Activated naive CD4-positive, alpha-beta T cell treated with anti-CD3 and anti-CD28 coated beads, Interleukin-2, amount 50 U/mL, for 24 hours (primary cell): ENCODE data around the gene CPED1.
"Not testable (repeated sequence)": the region's sequence is repeated elsewhere in the genome, so short reads cannot be mapped to it uniquely, and the experiment has no call there.

Experiments
- H3K27ac Mint-ChIP-seq: one replicate; pipeline ENCODE4 v1.8.0; 2021; ENCODE audit warnings: mild to moderate bottlenecking, mixed read lengths
- H3K27me3 Mint-ChIP-seq: one replicate; pipeline ENCODE4 v1.8.0; 2021; ENCODE audit warnings: mixed read lengths
- H3K36me3 Mint-ChIP-seq: one replicate; pipeline ENCODE4 v1.8.0; 2021; ENCODE audit warnings: mixed read lengths
- H3K4me1 Mint-ChIP-seq: one replicate; pipeline ENCODE4 v1.8.0; 2021; ENCODE audit warnings: mixed read lengths
- H3K4me3 Mint-ChIP-seq: one replicate; pipeline ENCODE4 v1.8.0; 2021; ENCODE audit warnings: mild to moderate bottlenecking, mixed read lengths
- H3K9me3 Mint-ChIP-seq: one replicate; pipeline ENCODE4 v1.8.0; 2021; ENCODE audit warnings: mixed read lengths

The CPED1 gene

GRCh38 chr7:121221108-121221507, 232.6 kb downstream of the CPED1 start:
- H3K9me3 Mint-ChIP-seq, H3K4me3 Mint-ChIP-seq, H3K27me3 Mint-ChIP-seq, H3K36me3 Mint-ChIP-seq, H3K27ac Mint-ChIP-seq, H3K4me1 Mint-ChIP-seq: not testable (repeated sequence)

GRCh38 chr7:121228779-121229178, 240.3 kb downstream of the CPED1 start:
- no peaks in the 10 kb centered on the region for H3K36me3 Mint-ChIP-seq
- no peak overlapping the region for H3K4me3 Mint-ChIP-seq
- no peaks in the 10 kb centered on the region for H3K9me3 Mint-ChIP-seq
- H3K4me1 Mint-ChIP-seq, result no peaks in the 10 kb centered on the region
- peaks cover 15% of the 10 kb centered on the region for H3K27me3 Mint-ChIP-seq
- no peak overlapping the region for H3K27ac Mint-ChIP-seq

- H3K9me3 Mint-ChIP-seq, result no peaks in the 10 kb centered on the region
- H3K27me3 Mint-ChIP-seq, result peaks cover 7% of the 10 kb centered on the region
- H3K4me1 Mint-ChIP-seq, result no peaks in the 10 kb centered on the region
- H3K27ac Mint-ChIP-seq, result no peak overlapping the region
- H3K4me3 Mint-ChIP-seq, result no peak overlapping the region
- H3K36me3 Mint-ChIP-seq, result no peaks in the 10 kb centered on the region
These were observed 246.7 kb downstream of the CPED1 start for GRCh38 chr7:121235201-121235600.

GRCh38 chr7:121237601-121238000, 249.1 kb downstream of the CPED1 start:
- no peaks in the 10 kb centered on the region for H3K4me1 Mint-ChIP-seq
- H3K27ac Mint-ChIP-seq, result no peak overlapping the region
- no peak overlapping the region for H3K4me3 Mint-ChIP-seq
- H3K9me3 Mint-ChIP-seq, result no peaks in the 10 kb centered on the region
- H3K27me3 Mint-ChIP-seq, result peaks cover 2% of the 10 kb centered on the region
- no peaks in the 10 kb centered on the region for H3K36me3 Mint-ChIP-seq

- H3K27ac Mint-ChIP-seq, result no peak overlapping the region
- no peaks in the 10 kb centered on the region for H3K36me3 Mint-ChIP-seq
- H3K27me3 Mint-ChIP-seq, result peaks cover 6% of the 10 kb centered on the region
- H3K4me3 Mint-ChIP-seq, result no peak overlapping the region
- H3K4me1 Mint-ChIP-seq, result no peaks in the 10 kb centered on the region
- H3K9me3 Mint-ChIP-seq, result peaks cover 13% of the 10 kb centered on the region
These were observed 255.8 kb downstream of the CPED1 start for GRCh38 chr7:121244120-121244870.

- not testable (repeated sequence) for H3K36me3 Mint-ChIP-seq, H3K27ac Mint-ChIP-seq, H3K4me3 Mint-ChIP-seq, H3K27me3 Mint-ChIP-seq, H3K4me1 Mint-ChIP-seq
- H3K9me3 Mint-ChIP-seq, result peaks cover 13% of the 10 kb centered on the region
These were observed 262.9 kb downstream of the CPED1 start for GRCh38 chr7:121251367-121251766.

- H3K27me3 Mint-ChIP-seq, H3K4me1 Mint-ChIP-seq, H3K4me3 Mint-ChIP-seq, H3K36me3 Mint-ChIP-seq, H3K9me3 Mint-ChIP-seq, H3K27ac Mint-ChIP-seq: not testable (repeated sequence)
These were observed 264.2 kb downstream of the CPED1 start for GRCh38 chr7:121252523-121253235.

GRCh38 chr7:121259826-121260225, 271.3 kb downstream of the CPED1 start:
- Mint-ChIP-seq H3K27ac (no peak overlapping the region), H3K4me1 (no peaks in the 10 kb centered on the region), H3K9me3 (no peaks in the 10 kb centered on the region), H3K27me3 (peaks cover 3% of the 10 kb centered on the region), H3K4me3 (no peak overlapping the region), H3K36me3 (no peaks in the 10 kb centered on the region)

GRCh38 chr7:121261207-121261884, 272.8 kb downstream of the CPED1 start:
- Mint-ChIP-seq H3K36me3 (no peaks in the 10 kb centered on the region), H3K4me3 (no peak overlapping the region), H3K9me3 (no peaks in the 10 kb centered on the region), H3K27me3 (peaks cover 3% of the 10 kb centered on the region), H3K4me1 (no peaks in the 10 kb centered on the region), H3K27ac (no peak overlapping the region)

GRCh38 chr7:121262221-121262620, 273.7 kb downstream of the CPED1 start:
- Mint-ChIP-seq H3K27ac (no peak overlapping the region), H3K9me3 (no peaks in the 10 kb centered on the region), H3K36me3 (no peaks in the 10 kb centered on the region), H3K4me3 (no peak overlapping the region), H3K4me1 (no peaks in the 10 kb centered on the region), H3K27me3 (peaks cover 3% of the 10 kb centered on the region)

- H3K36me3 Mint-ChIP-seq, result no peaks in the 10 kb centered on the region
- H3K4me1 Mint-ChIP-seq, result no peaks in the 10 kb centered on the region
- no peak overlapping the region for H3K4me3 Mint-ChIP-seq
- no peaks in the 10 kb centered on the region for H3K9me3 Mint-ChIP-seq
- H3K27me3 Mint-ChIP-seq, result peaks cover 3% of the 10 kb centered on the region
- no peak overlapping the region for H3K27ac Mint-ChIP-seq
These were observed 274.5 kb downstream of the CPED1 start for GRCh38 chr7:121262969-121263368.

GRCh38 chr7:121266307-121266894, 277.9 kb downstream of the CPED1 start:
- Mint-ChIP-seq H3K4me3 (no peak overlapping the region), H3K27ac (no peak overlapping the region), H3K36me3 (no peaks in the 10 kb centered on the region), H3K9me3 (no peaks in the 10 kb centered on the region), H3K27me3 (peaks cover 5% of the 10 kb centered on the region), H3K4me1 (no peaks in the 10 kb centered on the region)

- no peak overlapping the region for H3K4me3 Mint-ChIP-seq
- peaks cover 6% of the 10 kb centered on the region for H3K27me3 Mint-ChIP-seq
- H3K4me1 Mint-ChIP-seq, result no peaks in the 10 kb centered on the region
- no peaks in the 10 kb centered on the region for H3K36me3 Mint-ChIP-seq
- no peaks in the 10 kb centered on the region for H3K9me3 Mint-ChIP-seq
- no peak overlapping the region for H3K27ac Mint-ChIP-seq
These were observed 279.1 kb downstream of the CPED1 start for GRCh38 chr7:121267612-121268011.

GRCh38 chr7:121269798-121270197, 281.3 kb downstream of the CPED1 start:
- Mint-ChIP-seq H3K36me3 (no peaks in the 10 kb centered on the region), H3K9me3 (no peaks in the 10 kb centered on the region), H3K4me3 (no peak overlapping the region), H3K27ac (no peak overlapping the region), H3K27me3 (peaks cover 9% of the 10 kb centered on the region), H3K4me1 (no peaks in the 10 kb centered on the region)

GRCh38 chr7:121271098-121271497, 282.6 kb downstream of the CPED1 start:
- Mint-ChIP-seq H3K27me3 (peaks cover 12% of the 10 kb centered on the region), H3K9me3 (peaks cover under 1% of the 10 kb centered on the region), H3K36me3 (no peaks in the 10 kb centered on the region), H3K27ac (no peak overlapping the region), H3K4me1 (no peaks in the 10 kb centered on the region), H3K4me3 (no peak overlapping the region)

GRCh38 chr7:121271916-121272315, 283.4 kb downstream of the CPED1 start:
- peaks cover 8% of the 10 kb centered on the region for H3K9me3 Mint-ChIP-seq

More at GRCh38 chr7:121271916-121272315, 283.4 kb downstream of the CPED1 start:
- Mint-ChIP-seq H3K4me1 (no peaks in the 10 kb centered on the region), H3K27me3 (peaks cover 13% of the 10 kb centered on the region), H3K36me3 (no peaks in the 10 kb centered on the region), H3K4me3 (no peak overlapping the region), H3K27ac (no peak overlapping the region)
